Gastroesophageal sphincter (tissue), 4 donors: Measurements from ENCODE around the gene LIMK1. TPM values are rescaled to one million over a fixed set of nuclear protein-coding genes. Genes with fewer than 3 reads are reported as not detected.

ENCODE experiments used
- ATAC-seq: fragments of 150-250 bp; one replicate; pipeline ENCODE4 v1.9.1; 2016; ENCODE audit warnings: mild to moderate bottlenecking, moderate library complexity
- H3K27ac ChIP-seq, 4 donors: fragments of 200-600 bp; sonication (generic) in 3 of 4; 1 replicate in 3 of 4; 2 replicates in 1 of 4; pipeline ENCODE4 v1.5.1; 2016 to 2019
- H3K27me3 ChIP-seq: fragments of 200-600 bp; sonication (generic); one replicate; pipeline ENCODE4 v1.5.1; 2019
- H3K36me3 ChIP-seq, 2 donors: fragments of 200-600 bp; sonication (generic); one replicate each; pipeline ENCODE4 v1.5.1; 2019; ENCODE audit warnings: control low read depth in 1 of 2
- H3K4me1 ChIP-seq, 3 donors: fragments of 200-600 bp; sonication (generic); 1 replicate in 2 of 3; 2 replicates in 1 of 3; pipeline ENCODE4 v1.5.1; 2016 to 2019; ENCODE audit warnings: control low read depth in 2 of 3
- H3K4me3 ChIP-seq, 2 donors: fragments of 200-600 bp; sonication (generic); one replicate each; pipeline ENCODE4 v1.5.1; 2019; ENCODE audit warnings: mild to moderate bottlenecking in 1 of 2, moderate library complexity in 1 of 2
- H3K9me3 ChIP-seq, 3 donors: fragments of 200-600 bp; sonication (generic); one replicate each; pipeline ENCODE4 v1.5.1; 2017 to 2019; ENCODE audit warnings: control low read depth in 2 of 3
- CTCF ChIP-seq, 4 experiments: fragments of 200-600 bp in 2 of 4; fragments of 450-650 bp in 2 of 4; sonication (generic) in 1 of 4; IDR thresholded peaks; one replicate each; pipeline ENCODE4 v1.5.1; 2017 to 2019; ENCODE audit warnings: antibody characterized with exemption in 4 of 4, mild to moderate bottlenecking in 2 of 4, moderate library complexity in 2 of 4
- EP300 ChIP-seq: sonication (generic); formaldehyde crosslinking; IDR thresholded peaks from one replicate; pipeline ENCODE4 v1.6.1; 2017; ENCODE audit warnings: antibody characterized with exemption, mild to moderate bottlenecking
- POLR2A ChIP-seq, 2 donors: fragments of 450-650 bp; IDR thresholded peaks; one replicate each; pipeline ENCODE4 v1.6.1; 2017; ENCODE audit warnings: antibody characterized with exemption in 2 of 2, mild to moderate bottlenecking in 2 of 2, moderate library complexity in 1 of 2
- POLR2AphosphoS5 ChIP-seq: sonication (generic); formaldehyde crosslinking; IDR thresholded peaks from one replicate; pipeline ENCODE4 v1.6.1; 2017; ENCODE audit warnings: antibody characterized with exemption
- WGBS, 2 donors: methylation state at CpG; one replicate each; pipeline ENCODE4 v1.1.5; 2018; ENCODE audit warnings: low coverage in 1 of 2; 5-methylcytosine and 5-hydroxymethylcytosine counted together
- total RNA-seq, 4 donors: library from RNA; depleted of rRNA; stranded (reverse); fragments of >200 nt; gene quantifications; one replicate each; pipeline ENCODE4 v1.1.0, GENCODE V29; 2016

Gene LIMK1
- 10 to 100 TPM in 3 of 4 donors, 1 to 10 TPM in 1; 7.2 to 20.6 (median 13.2) TPM for total RNA-seq

DNA sequence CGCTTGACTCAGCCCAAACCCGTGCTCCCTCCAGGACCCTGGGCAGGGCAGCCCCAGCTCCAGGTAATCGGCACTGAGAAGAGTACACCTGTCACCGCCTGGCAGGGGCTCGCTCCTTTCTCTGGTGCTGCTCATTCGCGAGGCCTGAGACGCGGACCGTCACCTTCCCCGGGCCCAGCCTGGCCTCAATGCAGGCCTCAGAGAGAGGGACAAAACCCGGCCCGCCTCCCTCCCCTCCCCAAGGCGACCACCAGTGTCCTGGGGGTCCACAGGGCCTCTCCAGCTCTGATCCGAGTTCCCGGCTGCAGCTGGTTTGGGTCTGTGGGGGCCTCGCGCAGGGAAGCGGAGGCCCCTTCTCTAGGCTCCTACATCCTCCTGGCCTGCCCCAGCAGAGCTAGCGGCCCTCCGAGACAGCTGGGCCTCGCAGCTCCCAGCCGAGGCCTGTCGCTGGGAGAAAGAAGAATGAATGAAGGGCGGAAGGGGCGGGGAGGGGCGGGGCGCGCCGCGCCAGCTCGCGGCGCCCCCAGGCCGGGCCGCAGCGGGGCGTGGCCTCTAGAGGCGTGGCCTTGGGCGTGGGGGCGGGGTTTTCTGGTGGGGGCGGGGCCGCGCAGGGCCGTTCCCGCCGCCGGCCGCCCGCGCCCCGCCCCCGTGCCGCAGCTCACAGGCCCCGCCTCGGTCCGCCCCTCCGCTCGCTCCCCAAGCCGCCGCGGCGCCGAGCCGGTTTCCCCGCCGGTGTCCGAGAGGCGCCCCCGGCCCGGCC is at the start of gene LIMK1:
LIMK1 (plus strand) TSS at position 688 of the 760 bp plus-strand sequence. CDS start 187 bp downstream, outside the sequence.
- ATAC-seq: peak; percentile 87
- TF ChIP-seq CTCF (IDR thresholded peaks at IDR 0.05) (no peak), EP300 (no peak), POLR2A (IDR thresholded peaks at IDR 0.05) (no peak)
- Histone ChIP-seq H3K27ac (peak within 1 kb of the TSS in 3 of 4 donors; percentile 58 to 75 (median 62)), H3K4me3 (peak within 1 kb of the TSS; percentile 89 to 92), H3K27me3 (no peaks in the 10 kb centered on the region), H3K36me3 (peaks cover 0 to 16% of the 10 kb centered on the region in 2 donors), H3K9me3 (no peaks in the 10 kb centered on the region), H3K4me1 (peaks cover 0 to 22% (median 9%) of the 10 kb centered on the region in 3 donors)
- no CpG with 5 or more reads among the region's 71 CpGs for WGBS, 2 donors

DNA sequence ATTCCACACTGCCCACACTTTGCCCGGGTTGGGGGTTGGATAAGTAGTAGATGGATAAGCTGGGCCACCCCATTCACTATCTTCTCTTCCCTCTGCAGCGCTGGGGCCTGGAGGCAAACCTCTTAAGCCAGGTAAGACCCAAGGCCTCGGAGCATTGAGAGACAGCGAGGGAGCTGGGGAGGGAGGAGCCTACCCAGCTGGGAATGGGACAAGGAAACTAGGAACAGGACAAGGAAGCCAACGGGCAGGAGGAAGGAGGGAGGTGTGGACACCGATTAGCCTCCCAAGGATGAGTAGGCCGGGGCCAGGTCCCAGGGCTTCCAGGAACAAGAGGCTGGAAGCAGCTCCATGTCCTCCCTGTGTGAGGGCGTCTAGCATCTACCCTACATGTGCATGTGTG is 46.0 kb upstream of the LIMK1 start:
- peak; percentile 51 for ATAC-seq
- TF ChIP-seq POLR2AphosphoS5: peak; percentile 28
- no peak for TF ChIP-seq CTCF (IDR thresholded peaks at IDR 0.05)
- Histone ChIP-seq H3K36me3 (peaks cover 0 to 99% of the 10 kb centered on the region in 2 donors), H3K27me3 (no peaks in the 10 kb centered on the region), H3K4me1 (peaks cover 0 to 99% (median 13%) of the 10 kb centered on the region in 3 donors), H3K4me3 (no peak overlapping the region), H3K9me3 (no peaks in the 10 kb centered on the region), H3K27ac (peak overlapping the region in 3 of 4 donors; percentile 50 to 64 (median 64))
- WGBS, 2 donors: 69% methylated on average over 2 of the region's 8 CpGs

DNA sequence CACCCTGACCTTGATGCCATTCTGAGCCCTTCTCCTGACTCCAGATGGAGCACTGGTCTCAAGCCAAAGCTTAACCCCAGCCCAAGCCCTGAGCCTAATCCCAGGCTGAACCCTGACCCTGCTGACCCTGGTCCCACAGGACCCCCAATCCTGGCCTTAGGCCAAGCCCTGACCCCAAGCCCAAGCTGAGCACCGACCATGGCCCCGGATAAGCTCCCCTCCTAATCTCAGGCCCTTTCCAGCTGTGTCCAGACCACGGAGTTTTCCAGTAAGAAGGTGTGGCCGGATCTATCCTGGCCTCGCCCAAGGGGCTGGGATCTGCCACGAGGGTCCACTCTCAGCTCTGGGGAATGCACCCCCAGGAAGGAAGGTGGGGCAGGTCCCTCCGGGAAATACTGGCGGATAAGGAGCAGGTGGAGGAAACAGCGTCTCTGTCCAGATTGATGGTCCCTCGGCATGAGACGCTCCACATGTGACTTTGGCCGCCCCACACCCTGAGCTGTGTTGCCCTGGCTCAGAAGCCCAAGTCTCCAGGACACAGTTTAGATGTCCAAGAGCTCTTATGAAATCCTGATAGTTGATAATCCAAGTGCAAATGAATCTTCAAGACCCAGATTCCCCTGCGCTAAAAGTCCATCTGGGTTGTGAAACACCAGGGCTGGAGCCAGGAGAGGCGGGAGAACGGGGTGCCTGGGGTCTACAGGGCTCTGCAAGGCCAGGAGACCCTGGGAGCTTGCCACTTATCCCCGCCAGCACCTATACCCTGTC is 45.2 kb upstream of the LIMK1 start:
- no peak overlapping the region for H3K4me3 ChIP-seq
- 80% methylated on average over 1 of the region's 16 CpGs; no CpG with 5 or more reads in 1 of the 2 donors for WGBS, 2 donors
- TF ChIP-seq POLR2AphosphoS5: peak; percentile 23
- TF ChIP-seq POLR2A (IDR thresholded peaks at IDR 0.05): no peak
- peak overlapping the region in 3 of 4 donors; percentile 50 to 64 (median 64) for H3K27ac ChIP-seq
- ATAC-seq: peak; percentile 71
- H3K27me3 ChIP-seq: no peaks in the 10 kb centered on the region
- H3K36me3 ChIP-seq: peaks cover 0 to 99% of the 10 kb centered on the region in 2 donors
- H3K4me1 ChIP-seq: peaks cover 0 to 99% (median 8%) of the 10 kb centered on the region in 3 donors
- no peaks in the 10 kb centered on the region for H3K9me3 ChIP-seq

DNA sequence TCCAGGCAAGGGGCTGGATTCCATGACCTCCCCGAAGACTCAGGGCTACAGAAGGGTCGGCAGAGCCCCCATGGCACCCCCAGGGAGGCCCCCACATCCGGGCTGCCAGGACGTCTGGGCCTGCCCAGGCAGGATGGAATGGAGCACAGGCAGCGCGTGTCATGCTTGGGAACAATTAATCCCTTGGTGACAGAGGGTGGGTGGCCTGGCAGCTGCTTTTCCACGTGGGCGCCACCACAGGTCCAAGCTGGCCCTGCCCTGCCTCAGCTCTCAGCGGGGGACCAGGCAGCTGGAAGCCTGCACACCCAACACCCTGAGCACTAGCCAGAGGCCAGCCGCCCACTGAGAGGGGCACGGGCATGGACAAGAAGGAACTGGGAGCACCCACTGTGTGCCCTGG is 44.3 kb upstream of the LIMK1 start:
- Histone ChIP-seq H3K4me3 (no peak overlapping the region), H3K27ac (peak overlapping the region in 3 of 4 donors; percentile 21 to 64 (median 50)), H3K27me3 (no peaks in the 10 kb centered on the region), H3K9me3 (no peaks in the 10 kb centered on the region), H3K36me3 (peaks cover 0 to 100% of the 10 kb centered on the region in 2 donors), H3K4me1 (peaks cover 0 to 94% (median 3%) of the 10 kb centered on the region in 3 donors)
- TF ChIP-seq CTCF (IDR thresholded peaks at IDR 0.05) (no peak), POLR2A (IDR thresholded peaks at IDR 0.05) (no peak), POLR2AphosphoS5 (no peak), EP300 (no peak)
- no peak for ATAC-seq
- 71 to 100% methylated on average over 1 of the region's 11 CpGs for WGBS, 2 donors

GRCh38 chr7:74040101-74040790 is 43.4 kb upstream of the LIMK1 start:
- Histone ChIP-seq H3K27ac (peak overlapping the region in 3 of 4 donors; percentile 21 to 64 (median 50)), H3K9me3 (no peaks in the 10 kb centered on the region), H3K27me3 (no peaks in the 10 kb centered on the region), H3K4me3 (no peak overlapping the region), H3K4me1 (peaks cover 0 to 85% (median 3%) of the 10 kb centered on the region in 3 donors), H3K36me3 (peaks cover 0 to 100% of the 10 kb centered on the region in 2 donors)
- ATAC-seq: no peak
- TF ChIP-seq CTCF (IDR thresholded peaks at IDR 0.05) (no peak), POLR2AphosphoS5 (no peak), EP300 (no peak), POLR2A (IDR thresholded peaks at IDR 0.05) (no peak)
- 70 to 80% methylated on average over 1 to 9 of the region's 13 CpGs for WGBS, 2 donors
